ENCODE measurements around the gene EFCAB10. TPM values are rescaled to one million over a fixed set of nuclear protein-coding genes. Genes with fewer than 3 reads are reported as not detected.
"Not testable (repeated sequence)": the region's sequence is repeated elsewhere in the genome, so short reads cannot be mapped to it uniquely, and the experiment has no call there.

EFCAB10 gene
- total RNA-seq, 1 donor from 2014 or later: not detected

DNA sequence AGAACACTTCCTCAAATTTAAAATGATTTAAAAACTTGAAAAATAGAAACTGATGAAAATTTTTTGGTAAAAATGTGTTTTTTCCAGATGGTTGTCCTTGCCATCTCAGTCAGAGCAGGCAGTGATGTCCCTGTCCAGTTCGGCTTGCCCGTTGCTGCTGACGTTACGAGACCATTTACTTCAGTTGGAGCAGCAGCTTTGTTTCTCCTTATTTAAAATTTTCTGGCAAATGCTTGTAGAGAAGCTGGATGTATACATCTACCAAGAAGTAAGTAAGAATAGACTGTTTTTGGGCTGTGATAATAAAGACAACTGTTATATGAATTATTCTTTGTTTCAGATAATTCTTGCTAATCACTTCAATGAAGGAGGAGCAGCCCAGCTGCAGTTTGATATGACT, 16.1 kb downstream of the EFCAB10 start:
- no peak for ATAC-seq (ENCODE audit: poor library complexity)
- no peak for DNase-seq
- intact Hi-C loops (cut with DNase I): no loop called here

DNA sequence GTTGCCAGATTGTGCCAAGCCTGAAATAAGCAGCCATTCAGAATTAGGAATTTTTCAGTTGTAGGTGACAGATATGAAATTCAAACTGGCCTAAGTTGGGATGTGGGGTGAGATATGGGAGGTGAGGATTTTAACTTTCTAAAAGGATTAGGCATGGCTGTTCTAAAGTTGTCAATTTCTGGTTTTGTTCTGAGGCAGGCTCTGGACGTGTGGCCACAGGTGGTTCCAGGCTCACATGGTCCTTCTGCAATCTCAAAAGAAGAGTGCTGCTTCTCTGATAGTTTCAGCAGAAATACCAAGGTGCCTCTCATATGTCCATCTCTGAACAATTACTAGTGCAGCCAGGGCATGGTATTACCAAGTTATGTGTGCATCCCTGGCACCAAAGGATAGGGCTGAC, 21.4 kb downstream of the EFCAB10 start:
- no peak for DNase-seq
- no peak for ATAC-seq (ENCODE audit: poor library complexity)
- intact Hi-C loops (cut with DNase I): no loop called here

DNA sequence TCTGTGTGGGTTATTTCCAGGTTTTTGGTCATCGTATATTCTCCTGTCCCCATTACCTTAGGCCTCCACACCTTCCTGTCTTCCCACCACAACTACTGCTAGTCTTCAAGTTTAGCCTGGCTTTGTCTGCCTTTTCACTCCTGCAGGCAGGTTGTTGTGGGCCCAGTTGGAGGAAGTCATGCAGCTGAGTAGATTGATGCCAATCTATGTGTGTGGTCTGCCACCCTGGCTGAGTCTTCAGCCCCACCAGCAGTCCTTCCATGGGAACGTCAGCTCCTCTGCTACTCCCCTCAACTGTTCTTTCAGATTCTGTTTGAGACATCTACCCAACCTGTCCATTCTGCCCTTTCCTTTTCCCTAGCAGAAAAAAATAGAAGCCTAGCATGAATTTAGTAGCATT, 43.0 kb downstream of the EFCAB10 start:
- DNase-seq: no peak
- intact Hi-C loops (cut with DNase I): no loop called here
- no peak for ATAC-seq (ENCODE audit: poor library complexity)

GRCh38 chr7:105532709-105533460, 48.4 kb downstream of the EFCAB10 start:
- no peak for DNase-seq
- no peak for ATAC-seq (ENCODE audit: poor library complexity)
- intact Hi-C loops (cut with DNase I): no loop called here

GRCh38 chr7:105531792-105532671, 49.3 kb downstream of the EFCAB10 start, which contains the start of gene RINT1:
RINT1 (plus strand) TSS chr7:105532201; CDS start chr7:105532316, 115 bp downstream.
- intact Hi-C loops (cut with DNase I): no loop called here
- peak; percentile 100 for ATAC-seq (ENCODE audit: poor library complexity)
- DNase-seq: peak; percentile 94

DNA sequence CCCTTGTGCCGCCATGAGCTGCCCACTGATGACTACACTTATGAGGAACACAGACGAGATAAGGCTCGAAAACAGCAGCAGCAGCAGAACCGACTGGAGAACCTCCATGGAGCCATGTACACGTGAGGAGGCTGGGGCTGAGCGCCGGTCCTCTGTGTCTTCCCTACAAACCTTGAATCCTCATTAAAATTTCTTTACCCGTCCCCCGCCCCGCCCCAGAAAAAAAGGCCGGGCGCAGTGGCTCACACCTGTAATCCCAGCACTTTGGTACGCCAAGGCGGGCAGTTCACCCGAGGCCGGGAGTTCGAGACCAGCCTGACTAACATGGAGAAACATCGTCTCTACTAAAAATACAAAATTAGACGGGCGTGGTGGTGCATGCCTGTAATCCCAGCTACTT, 50.7 kb downstream of the EFCAB10 start:
- intact Hi-C loops (cut with DNase I): no loop called here

GRCh38 chr7:105530126-105530525, 51.2 kb downstream of the EFCAB10 start:
- no peak for DNase-seq
- intact Hi-C loops (cut with DNase I): no loop called here

More for the DNA sequence above, 50.7 kb downstream of the EFCAB10 start:
- ATAC-seq (ENCODE audit: poor library complexity) (no peak), DNase-seq (no peak)

DNA sequence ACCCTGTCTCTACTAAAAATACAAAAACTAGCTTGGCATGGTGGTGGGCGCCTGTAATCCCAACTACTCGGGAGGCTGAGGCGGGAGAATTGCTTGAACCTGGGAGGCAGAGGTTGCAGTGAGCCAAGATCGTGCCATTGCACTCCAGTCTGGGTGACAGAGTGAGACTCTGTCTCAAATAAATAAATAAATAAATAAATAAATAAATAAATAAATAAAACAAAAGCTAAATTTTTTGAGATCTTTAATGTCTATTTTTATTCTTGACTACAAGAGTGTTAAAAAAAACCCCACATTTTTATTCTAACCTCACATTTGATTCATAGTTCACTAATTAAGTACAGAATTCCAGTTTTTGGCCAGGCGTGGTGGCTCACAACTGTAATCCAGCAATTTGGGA, 53.6 kb downstream of the EFCAB10 start:
- ATAC-seq (ENCODE audit: poor library complexity); DNase-seq; intact Hi-C loops (cut with DNase I): not testable (repeated sequence)

More at GRCh38 chr7:105530126-105530525, 51.2 kb downstream of the EFCAB10 start:
- ATAC-seq (ENCODE audit: poor library complexity): no peak

DNA sequence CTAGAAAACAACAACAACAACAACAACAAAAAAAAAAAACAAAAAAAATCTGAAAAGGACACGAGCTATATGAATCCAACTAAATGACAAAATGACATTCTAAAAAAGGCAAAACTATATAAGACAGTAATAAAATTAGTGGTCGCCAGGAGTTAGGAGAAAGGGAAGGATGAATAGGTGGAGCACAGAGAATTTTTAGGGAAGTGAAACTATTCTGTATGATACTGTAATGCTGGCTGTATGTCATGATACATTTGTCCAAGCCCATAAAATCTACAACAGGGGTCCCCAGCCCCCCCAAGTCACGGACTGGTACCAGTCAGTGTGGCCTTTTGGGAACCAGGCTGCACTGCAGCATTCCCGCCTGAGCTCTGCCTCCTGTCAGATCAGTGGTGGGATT, 56.5 kb downstream of the EFCAB10 start:
- ATAC-seq (ENCODE audit: poor library complexity): no peak
- no peak for DNase-seq
- intact Hi-C loops (cut with DNase I): no loop called here

GRCh38 chr7:105524423-105524822, 56.9 kb downstream of the EFCAB10 start:
- intact Hi-C loops (cut with DNase I); DNase-seq; ATAC-seq (ENCODE audit: poor library complexity): not testable (repeated sequence)

GRCh38 chr7:105521717-105522463, 59.4 kb downstream of the EFCAB10 start, which contains the start of gene PUS7:
PUS7 (minus strand) TSS chr7:105522271; CDS start chr7:105508512, 13,759 bp downstream.
- DNase-seq (peak; percentile 92), ATAC-seq (ENCODE audit: poor library complexity) (peak; percentile 98)
- intact Hi-C loops (cut with DNase I): no loop called here

GRCh38 chr7:105521027-105521716, 60.1 kb downstream of the EFCAB10 start:
- peak; percentile 66 for ATAC-seq (ENCODE audit: poor library complexity)
- peak; percentile 84 for DNase-seq
- intact Hi-C loops (cut with DNase I): no loop called here

DNA sequence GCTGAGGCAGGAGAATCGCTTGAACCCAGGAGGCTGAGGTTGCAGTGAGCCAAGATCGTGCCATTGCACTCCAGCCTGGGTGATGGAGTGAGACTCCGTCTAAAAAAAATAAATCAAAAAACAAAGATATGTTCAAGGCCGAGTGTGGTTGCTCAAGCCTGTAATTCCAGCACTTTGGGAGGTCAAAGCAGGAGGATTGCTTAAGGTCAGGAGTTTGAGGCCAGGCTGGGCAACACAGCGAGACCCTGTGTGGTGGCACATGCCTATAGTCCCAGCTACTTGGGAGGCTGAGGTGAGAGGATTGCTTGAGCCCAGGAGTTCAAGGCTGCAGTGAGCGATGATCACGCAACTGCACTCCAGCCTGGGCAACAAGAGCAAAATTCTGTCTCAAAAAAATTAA, 60.7 kb downstream of the EFCAB10 start:
- intact Hi-C loops (cut with DNase I); DNase-seq; ATAC-seq (ENCODE audit: poor library complexity): not testable (repeated sequence)

DNA sequence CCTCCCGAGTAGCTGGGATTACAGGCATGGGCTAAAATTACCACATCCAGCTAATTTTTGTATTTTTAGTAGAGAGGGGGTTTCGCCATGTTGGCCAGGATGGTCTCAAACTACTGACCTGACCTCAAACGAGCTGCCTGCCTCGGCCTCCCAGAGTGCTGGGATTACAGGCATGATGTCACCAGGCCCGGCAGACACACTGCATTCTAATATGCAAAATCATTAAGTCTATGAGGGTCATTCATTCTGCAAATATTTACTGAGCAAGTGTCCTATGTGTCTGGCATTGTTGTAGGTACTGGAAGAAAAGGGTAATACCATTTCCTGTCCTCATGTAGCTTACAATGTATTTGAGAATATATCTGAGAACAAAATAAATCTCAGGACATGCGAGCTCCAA, 61.9 kb downstream of the EFCAB10 start:
- DNase-seq (no peak), ATAC-seq (ENCODE audit: poor library complexity) (no peak)
- intact Hi-C loops (cut with DNase I): no loop called here

DNA sequence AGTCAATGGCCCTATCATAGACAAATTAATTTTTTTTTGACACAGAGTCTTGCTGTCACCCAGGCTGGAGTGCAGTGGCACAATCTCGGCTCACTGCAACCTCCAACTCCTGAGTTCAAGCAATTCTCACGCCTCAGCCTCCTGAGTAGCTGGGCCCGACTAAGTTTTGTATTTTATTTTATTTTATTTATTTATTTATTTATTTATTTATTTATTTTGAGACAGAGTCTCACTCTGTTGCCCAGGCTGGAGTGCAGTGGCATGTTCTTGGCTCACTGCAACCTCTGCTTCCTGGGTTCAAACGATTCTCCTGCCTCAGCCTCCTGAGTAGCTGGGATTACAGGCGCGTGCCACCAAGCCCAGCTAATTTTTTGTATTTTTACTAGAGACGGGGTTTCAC, 65.7 kb downstream of the EFCAB10 start:
- intact Hi-C loops (cut with DNase I): not testable (repeated sequence)

More for the DNA sequence above, 65.7 kb downstream of the EFCAB10 start:
- DNase-seq; ATAC-seq (ENCODE audit: poor library complexity): not testable (repeated sequence)

All from Right ventricle myocardium superior (tissue), 1 donor.